ENCODE data around the gene SPP2. TPM values are rescaled to one million over a fixed set of nuclear protein-coding genes. Genes with fewer than 3 reads are reported as not detected.
A peak's percentile ranks its signal among the peaks of the same experiment; 100 is the strongest.

SPP2 gene
- total RNA-seq, 1 donor from 2014 or later = not detected

DNA sequence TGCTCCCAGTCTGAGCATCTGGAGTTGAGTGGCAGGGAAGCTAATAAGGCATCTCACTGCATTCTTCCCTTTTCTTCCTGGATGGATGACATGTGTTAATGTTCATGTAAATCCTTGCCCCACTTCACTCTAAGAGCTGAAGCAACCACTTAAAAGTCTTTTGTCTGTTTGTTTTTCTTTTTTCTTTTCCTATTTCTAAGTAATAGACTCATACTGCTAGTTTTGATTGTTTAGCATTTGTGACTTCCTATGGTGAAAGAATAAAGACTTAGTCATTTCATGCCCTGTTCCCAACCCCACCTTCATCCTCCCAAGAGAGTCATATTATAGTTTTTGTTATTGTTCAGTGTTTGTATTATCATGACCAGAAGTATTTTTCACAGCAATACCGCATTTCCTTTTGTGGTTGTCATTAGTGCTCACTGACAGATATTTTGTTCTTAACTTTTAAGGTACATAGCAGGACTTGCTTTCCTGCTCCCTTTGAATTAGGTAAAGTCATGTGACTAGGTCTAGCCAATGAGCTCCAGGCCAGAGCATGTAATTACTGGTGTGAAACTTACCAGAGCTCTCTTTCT lies 18.1 kb upstream of the SPP2 start:
- TF ChIP-seq, protein P1, sequence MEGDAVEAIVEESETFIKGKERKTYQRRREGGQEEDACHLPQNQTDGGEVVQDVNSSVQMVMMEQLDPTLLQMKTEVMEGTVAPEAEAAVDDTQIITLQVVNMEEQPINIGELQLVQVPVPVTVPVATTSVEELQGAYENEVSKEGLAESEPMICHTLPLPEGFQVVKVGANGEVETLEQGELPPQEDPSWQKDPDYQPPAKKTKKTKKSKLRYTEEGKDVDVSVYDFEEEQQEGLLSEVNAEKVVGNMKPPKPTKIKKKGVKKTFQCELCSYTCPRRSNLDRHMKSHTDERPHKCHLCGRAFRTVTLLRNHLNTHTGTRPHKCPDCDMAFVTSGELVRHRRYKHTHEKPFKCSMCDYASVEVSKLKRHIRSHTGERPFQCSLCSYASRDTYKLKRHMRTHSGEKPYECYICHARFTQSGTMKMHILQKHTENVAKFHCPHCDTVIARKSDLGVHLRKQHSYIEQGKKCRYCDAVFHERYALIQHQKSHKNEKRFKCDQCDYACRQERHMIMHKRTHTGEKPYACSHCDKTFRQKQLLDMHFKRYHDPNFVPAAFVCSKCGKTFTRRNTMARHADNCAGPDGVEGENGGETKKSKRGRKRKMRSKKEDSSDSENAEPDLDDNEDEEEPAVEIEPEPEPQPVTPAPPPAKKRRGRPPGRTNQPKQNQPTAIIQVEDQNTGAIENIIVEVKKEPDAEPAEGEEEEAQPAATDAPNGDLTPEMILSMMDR (IDR thresholded peaks at IDR 0.05) = no peak
- TF ChIP-seq POLR2AphosphoS5 (IDR thresholded peaks at IDR 0.05; ENCODE audit: insufficient read depth in 1 of 2, low read depth in 1 of 2) = peak in 1 of 2 donors; percentile 26
- TF ChIP-seq POLR2A (IDR thresholded peaks at IDR 0.05) = no peak
- no peaks in the 10 kb centered on the region for H3K27me3 ChIP-seq
- no peaks in the 10 kb centered on the region for H3K36me3 ChIP-seq
- intact Hi-C loops (cut with DNase I) = no loop called here
- no peak overlapping the region for H3K4me3 ChIP-seq
- H3K4me1 ChIP-seq = no peaks in the 10 kb centered on the region
- no peak for DNase-seq (ENCODE audit: extremely low spot score in 2 of 2)
- no peak overlapping the region for H3K27ac ChIP-seq
- H3K9me3 ChIP-seq = no peaks in the 10 kb centered on the region

DNA sequence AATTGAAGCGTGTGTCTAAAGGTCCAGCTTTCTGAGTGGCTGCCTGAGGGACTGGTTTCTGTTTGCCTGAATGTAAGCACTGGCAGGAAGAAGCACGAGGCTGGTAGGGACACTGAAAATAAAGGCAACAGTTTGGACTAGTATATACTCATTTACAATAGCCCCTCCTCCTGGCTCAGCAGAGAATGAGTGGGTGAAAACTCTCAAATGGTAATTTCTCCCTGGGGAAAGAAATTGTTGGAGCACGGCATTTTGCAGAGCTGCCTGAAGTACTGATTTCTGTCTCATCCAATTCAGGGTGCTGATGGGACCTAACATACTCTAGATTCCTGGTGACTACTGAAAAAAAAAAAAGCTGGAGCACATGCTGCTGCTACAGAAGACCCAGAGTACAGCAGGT lies 17.3 kb upstream of the SPP2 start:
- TF ChIP-seq, protein P1 (IDR thresholded peaks at IDR 0.05) = no peak
- TF ChIP-seq POLR2A (IDR thresholded peaks at IDR 0.05) = no peak
- no peak for TF ChIP-seq POLR2AphosphoS5 (IDR thresholded peaks at IDR 0.05; ENCODE audit: insufficient read depth in 1 of 2, low read depth in 1 of 2)
- Histone ChIP-seq H3K9me3 (no peaks in the 10 kb centered on the region), H3K4me1 (no peaks in the 10 kb centered on the region), H3K27ac (no peak overlapping the region), H3K4me3 (no peak overlapping the region), H3K27me3 (no peaks in the 10 kb centered on the region), H3K36me3 (no peaks in the 10 kb centered on the region)
- DNase-seq (ENCODE audit: extremely low spot score in 2 of 2) = no peak
- intact Hi-C loops (cut with DNase I) = loop anchor here (1.0 kb wide), 1 partner anchor 15 kb away; no protein-coding TSS in a partner anchor

DNA sequence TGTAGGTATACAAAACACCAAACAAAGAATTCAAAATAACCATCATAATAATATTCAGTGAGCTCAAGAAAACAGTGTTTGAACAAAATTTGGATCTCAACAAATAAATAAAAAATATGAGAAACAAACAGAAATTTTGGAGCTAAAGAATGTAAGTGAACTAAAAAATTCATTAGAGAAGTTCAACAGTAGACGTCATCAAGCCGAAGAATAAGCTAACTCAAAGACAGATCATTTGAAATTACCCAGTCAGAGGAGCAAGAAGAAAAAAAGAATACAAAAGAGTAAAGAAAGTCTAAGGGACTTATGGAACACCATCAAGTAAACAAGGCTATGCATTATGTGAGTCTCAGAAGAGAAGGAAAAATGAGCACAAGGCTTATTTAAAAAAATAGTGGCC lies 16.6 kb upstream of the SPP2 start:
- Histone ChIP-seq H3K27ac (no peak overlapping the region), H3K4me3 (no peak overlapping the region), H3K9me3 (no peaks in the 10 kb centered on the region), H3K36me3 (no peaks in the 10 kb centered on the region), H3K4me1 (no peaks in the 10 kb centered on the region), H3K27me3 (no peaks in the 10 kb centered on the region)
- TF ChIP-seq POLR2A (IDR thresholded peaks at IDR 0.05) = no peak
- TF ChIP-seq, protein P1 (IDR thresholded peaks at IDR 0.05) = no peak
- no peak for TF ChIP-seq POLR2AphosphoS5 (IDR thresholded peaks at IDR 0.05; ENCODE audit: insufficient read depth in 1 of 2, low read depth in 1 of 2)
- intact Hi-C loops (cut with DNase I) = loop anchor here (1.0 kb wide), 1 partner anchor 16 kb away; no protein-coding TSS in a partner anchor
- DNase-seq (ENCODE audit: extremely low spot score in 2 of 2) = no peak

DNA sequence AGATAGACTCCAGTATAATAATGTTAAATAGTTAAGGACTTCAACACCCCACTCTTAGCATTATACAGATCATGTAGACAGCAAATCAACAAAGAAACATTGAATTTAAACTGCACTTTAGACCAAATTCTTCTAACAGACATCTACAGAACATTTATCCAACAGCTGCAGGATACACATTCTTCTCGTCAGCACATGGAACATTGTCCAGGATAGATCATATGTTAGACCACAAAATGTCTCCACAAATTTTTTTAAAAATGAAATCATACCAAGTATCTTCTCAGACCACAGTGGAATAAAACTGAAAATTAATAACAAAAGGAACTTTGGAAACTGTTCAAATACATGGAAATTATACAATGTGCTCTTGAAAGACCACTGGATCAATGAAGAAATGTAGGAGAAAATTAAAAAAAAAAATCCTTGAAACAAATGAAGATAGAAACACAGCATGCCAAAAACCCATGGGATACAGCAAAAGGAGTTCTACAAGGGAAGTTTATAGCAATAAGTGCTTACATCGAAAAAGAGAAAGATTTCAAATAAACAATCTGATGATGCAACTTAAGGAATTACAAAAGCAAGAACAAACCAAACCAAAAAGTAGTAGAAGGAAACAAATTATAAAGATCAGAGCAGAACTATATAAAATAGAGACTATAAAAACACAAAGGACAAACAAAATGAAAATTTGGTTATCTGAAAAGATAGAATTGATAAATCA lies 12.3 kb upstream of the SPP2 start:
- no peaks in the 10 kb centered on the region for H3K4me1 ChIP-seq
- H3K27ac ChIP-seq = no peak overlapping the region
- intact Hi-C loops (cut with DNase I) = no loop called here
- no peaks in the 10 kb centered on the region for H3K9me3 ChIP-seq
- no peaks in the 10 kb centered on the region for H3K27me3 ChIP-seq
- no peak for DNase-seq (ENCODE audit: extremely low spot score in 2 of 2)
- no peak overlapping the region for H3K4me3 ChIP-seq
- no peak for TF ChIP-seq POLR2A (IDR thresholded peaks at IDR 0.05)
- TF ChIP-seq, protein P1 (IDR thresholded peaks at IDR 0.05) = no peak
- no peak for TF ChIP-seq POLR2AphosphoS5 (IDR thresholded peaks at IDR 0.05; ENCODE audit: insufficient read depth in 1 of 2, low read depth in 1 of 2)
- no peaks in the 10 kb centered on the region for H3K36me3 ChIP-seq

DNA sequence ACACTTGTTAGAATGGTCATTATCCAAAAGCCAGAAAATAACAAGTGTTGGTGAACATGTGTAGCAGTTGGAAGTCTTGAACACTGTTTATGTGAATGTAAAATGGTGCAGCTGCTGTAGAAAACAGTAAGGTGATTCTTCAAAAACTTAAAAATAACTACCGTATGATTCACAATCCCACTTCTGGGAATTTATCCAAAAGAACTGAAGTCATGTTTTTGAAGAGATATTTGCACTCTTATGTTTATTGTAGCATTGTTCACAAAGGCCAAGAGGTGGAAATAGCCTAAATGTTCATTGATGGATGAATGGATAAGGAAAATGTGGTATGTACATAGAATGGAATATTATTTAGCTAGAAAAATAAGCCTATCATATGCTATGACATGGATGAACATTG lies 6.3 kb upstream of the SPP2 start:
- TF ChIP-seq, protein P1 (IDR thresholded peaks at IDR 0.05) = no peak
- TF ChIP-seq POLR2A (IDR thresholded peaks at IDR 0.05) = no peak
- no peak for TF ChIP-seq POLR2AphosphoS5 (IDR thresholded peaks at IDR 0.05; ENCODE audit: insufficient read depth in 1 of 2, low read depth in 1 of 2)
- H3K36me3 ChIP-seq = no peaks in the 10 kb centered on the region
- intact Hi-C loops (cut with DNase I) = no loop called here

More for the DNA sequence above, 6.3 kb upstream of the SPP2 start:
- Histone ChIP-seq H3K9me3 (no peaks in the 10 kb centered on the region), H3K4me1 (no peaks in the 10 kb centered on the region), H3K4me3 (no peak overlapping the region), H3K27ac (no peak overlapping the region), H3K27me3 (no peaks in the 10 kb centered on the region)
- no peak for DNase-seq (ENCODE audit: extremely low spot score in 2 of 2)

Measured in vagina (tissue), 2 donors.